ENCODE data around the gene GPD1L.
"Not testable (repeated sequence)": the region's sequence is repeated elsewhere in the genome, so short reads cannot be mapped to it uniquely, and the experiment has no call there.

Gene GPD1L

DNA sequence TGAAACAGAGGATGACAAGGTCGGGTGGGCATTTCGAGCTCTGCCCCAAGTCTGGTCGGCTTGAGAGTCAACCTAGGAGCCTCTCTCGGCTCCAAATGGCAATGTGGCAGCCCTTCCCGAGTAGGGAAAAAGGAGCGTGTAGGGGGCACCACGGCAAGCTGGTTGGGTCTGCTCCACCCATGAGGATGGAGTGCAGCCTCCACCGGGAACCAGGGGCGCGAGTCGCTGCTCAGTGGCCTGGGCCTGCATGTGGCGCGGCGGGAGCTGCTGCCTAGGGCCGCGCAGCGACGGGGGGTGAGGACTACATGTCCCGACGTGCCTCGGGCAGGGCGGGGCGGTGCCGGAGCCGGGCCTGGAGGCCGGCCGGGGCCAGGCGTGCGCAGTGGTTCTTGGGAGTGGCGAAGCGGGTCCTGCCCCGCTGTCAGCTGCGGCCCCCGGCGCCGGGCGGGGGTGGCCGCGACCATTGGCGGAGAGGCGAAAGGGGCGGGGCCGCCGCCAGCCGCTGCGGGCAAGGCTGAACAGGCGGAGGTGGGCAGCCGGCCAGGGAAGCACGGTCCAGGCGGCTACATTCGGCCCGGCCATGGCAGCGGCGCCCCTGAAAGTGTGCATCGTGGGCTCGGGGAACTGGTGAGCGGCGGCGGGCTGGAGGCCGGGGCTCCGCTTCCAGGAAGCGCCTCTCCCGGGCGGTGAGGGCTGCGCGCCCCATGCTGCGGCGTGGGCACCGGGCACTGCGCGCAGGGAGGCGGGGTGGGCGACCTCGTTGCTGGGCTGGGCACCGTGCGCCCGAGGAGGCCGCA lies at the start of gene GPD1L:
Gene GPD1L, plus strand, starts transcription at position 489 of the 797 bp plus-strand sequence. Its CDS starts 92 bp downstream, at position 581.
- peak; percentile 92 to 93 for DNase-seq

DNA sequence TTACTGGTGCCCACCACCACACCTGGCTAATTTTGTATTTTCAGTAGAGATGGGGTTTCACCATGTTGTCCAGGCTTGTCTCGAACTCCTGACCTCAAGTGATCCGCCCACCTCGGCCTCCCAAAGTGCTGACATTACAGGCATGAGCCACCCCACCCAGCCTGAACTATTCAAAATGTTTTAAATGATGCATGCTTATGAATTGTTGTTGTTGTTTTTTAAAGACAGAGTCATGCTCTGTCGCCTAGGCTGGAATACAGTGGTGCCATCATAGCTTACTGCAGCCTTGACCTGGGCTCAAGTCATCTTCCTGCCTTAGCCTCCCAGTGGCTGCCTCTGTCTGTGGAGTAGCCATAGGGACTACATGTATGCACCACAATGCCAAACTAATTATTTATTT lies 48.0 kb upstream of the GPD1L start:
- DNase-seq = not testable (repeated sequence)

DNA sequence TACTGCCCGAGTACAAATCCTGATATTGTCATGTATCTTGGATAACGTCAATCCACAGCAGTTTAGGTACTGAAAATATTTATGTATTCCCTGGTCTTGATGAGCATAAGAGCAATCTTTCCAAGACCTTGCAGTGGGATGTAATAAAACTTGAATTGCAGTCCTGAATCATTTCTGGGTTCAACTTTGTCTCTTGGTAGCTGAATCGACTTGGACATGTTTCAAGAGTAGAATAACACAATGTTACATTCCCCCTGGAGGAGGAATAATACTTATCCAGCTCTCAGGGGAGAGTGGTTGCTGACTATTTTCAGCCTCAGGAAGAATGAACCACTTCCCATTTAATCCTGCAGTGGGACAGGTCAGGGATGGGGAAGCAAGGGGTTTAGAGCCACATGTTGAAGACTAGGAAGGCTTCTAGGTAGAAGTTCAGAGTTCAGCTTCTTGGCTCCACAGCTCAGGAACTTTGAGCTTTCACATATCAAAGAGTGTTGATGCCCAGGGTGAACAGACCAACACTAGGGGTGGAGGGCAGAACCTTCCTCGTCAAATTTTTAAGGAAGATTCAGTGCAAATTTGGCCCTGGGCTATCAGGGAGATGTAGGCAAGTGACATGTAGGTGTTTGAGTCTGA lies 43.4 kb upstream of the GPD1L start:
- no peak for DNase-seq

DNA sequence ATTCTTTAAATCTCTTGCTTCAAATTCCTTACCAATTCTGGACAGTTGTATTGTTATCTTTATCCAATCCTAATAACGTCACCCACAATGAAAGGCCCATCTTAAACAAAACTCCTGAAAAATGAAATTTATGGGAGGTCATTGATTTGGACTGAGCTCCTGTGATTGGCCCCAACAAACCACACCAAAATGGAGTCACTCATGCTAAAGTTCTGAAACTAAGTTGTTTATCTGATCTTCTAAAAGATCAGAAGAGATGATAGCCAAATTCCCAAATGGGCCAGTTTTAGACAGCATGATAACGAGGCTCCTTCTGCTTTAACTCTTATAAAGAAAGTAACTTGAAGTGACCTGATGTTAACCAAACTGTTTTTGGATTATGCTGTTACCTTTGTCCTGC lies 39.7 kb upstream of the GPD1L start:
- no peak for DNase-seq

DNA sequence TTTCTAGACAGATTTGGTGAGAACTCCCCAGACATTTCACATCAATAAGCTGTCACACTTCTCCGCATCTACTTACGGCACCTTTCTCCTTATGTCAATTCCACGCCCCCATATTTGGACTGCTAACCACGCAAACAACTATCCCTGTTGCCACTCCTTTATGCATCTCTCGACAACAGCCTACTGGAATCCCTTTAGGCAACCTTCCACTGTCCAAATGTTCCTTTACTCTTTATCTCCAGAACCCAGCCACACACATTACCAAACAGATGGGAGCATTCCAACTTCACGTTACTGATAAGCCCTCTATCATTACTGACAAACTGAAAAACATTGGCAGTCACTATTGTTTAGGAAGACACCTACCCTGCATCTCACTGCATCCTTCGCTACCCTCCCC lies 32.2 kb upstream of the GPD1L start:
- not testable (repeated sequence) for DNase-seq

DNA sequence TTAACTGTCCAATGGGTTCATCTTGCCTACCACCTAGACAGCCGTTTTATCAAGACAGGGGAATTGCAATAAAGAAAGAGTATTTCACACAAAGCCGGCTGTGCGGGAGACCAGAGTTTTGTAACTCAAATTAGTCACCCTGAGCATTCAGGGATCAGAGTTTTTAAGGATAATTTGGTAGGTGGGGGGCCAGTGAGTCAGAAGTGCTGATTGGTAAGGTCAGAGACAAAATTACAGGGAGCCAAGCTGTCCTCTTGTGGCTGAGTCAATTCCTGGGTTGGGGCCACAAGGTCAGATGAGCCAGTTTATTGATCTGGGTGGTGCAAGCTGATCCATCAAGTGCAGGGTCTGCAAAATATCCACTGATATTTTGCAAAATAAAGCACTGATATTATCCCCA lies 29.9 kb upstream of the GPD1L start:
- DNase-seq = no peak

DNA sequence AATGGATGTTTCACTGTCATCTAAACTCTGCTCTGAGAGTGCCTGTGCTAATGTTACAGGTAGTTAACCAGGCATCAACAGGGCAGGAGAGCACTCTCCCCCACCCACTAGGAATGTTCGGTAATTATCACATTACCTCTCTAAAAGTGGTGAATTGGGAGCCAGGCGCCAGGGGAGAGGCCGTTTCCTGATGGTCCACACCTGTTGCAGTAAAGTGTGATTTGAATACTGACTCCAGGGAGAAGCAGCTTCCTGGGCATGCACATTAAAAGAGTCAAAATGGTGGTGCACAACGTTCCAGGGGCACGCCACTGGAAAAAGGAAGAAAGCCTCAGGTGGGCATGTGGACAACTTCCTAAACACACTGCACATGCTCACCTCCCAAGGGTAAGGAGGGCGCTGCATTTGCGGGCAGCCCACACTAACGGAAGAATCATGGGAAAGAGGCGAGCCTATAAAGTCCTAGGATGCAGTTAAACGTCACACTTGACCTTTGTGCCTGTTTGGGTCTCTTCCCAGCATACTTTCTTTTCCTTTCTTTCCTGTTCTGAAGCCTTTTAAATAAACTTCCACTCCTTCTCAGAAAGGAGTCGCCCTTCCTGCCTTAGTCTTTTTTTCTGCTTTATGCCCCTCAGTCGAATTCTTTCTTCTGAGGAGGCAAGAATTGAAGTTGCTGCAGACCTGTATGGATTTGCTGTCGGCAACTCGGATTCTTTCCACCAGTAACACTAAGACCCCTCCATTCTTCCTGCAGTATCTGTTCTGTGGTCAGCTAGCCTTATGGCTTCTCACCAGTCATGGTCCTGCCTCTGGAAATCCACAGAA lies 28.9 kb upstream of the GPD1L start:
- no peak for DNase-seq

DNA sequence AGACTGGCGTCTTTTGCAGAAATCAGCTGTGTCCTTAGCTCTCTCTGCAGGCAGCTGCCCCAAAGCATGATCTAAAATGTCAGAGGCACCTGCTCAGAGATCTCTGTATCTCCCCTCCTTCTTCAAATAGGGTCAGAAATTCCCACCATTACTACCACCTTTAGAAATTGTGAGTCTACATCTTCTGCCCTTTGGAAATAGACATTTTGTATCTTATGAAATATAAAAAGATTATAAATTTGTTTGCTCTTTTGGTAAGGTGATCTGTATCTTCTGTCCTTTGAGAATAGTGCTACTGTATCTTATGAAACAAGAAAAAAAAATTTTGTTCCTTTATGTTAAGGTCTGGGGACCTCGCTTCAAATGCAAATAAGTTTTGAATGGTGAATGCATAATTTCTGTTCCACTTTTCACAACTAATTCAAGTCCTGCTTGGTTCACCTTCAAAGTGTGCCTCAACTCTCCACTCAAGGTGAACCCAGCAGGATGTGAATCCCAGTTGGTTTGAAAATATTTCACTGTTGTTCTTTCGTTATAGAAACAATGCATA lies 28.3 kb upstream of the GPD1L start:
- no peak for DNase-seq

DNA sequence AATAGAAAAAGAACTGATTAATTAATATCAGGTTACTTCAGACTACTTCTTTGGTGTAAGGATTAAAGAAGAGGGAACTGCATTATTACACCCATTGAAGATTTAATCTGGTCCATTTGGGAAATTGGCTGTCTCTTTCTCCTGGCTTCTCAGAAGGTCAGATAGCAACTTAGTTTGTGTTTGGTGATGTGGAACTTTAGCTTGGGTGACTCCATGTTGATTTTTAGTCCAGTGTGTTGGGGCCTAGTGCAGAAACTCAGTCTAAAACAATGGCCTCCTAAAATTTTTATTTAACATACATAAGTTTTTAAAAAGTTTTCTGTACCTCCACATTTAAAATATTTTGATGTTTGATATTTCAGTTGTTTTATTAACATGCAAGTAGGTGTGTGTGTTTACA lies 27.6 kb upstream of the GPD1L start:
- DNase-seq = no peak

DNA sequence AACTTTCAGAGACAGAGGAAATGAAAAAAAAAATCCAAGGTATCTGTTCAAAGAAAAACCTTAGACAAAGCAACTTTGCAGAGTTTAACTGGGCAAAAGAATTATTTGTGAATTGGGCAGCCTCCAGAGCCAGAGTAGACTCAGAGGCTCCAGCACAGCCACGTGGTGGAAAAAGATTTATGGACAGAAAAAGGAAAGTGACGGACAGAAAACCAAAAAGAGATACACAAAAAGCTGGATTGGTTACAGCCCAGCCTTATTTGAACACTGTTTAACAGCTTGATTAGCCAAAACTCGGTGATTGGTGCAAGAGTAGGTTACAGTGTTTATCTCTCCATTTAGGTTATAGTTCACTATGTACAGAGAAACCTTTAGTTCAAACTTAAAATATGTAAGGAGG lies 23.7 kb upstream of the GPD1L start:
- no peak for DNase-seq

DNA sequence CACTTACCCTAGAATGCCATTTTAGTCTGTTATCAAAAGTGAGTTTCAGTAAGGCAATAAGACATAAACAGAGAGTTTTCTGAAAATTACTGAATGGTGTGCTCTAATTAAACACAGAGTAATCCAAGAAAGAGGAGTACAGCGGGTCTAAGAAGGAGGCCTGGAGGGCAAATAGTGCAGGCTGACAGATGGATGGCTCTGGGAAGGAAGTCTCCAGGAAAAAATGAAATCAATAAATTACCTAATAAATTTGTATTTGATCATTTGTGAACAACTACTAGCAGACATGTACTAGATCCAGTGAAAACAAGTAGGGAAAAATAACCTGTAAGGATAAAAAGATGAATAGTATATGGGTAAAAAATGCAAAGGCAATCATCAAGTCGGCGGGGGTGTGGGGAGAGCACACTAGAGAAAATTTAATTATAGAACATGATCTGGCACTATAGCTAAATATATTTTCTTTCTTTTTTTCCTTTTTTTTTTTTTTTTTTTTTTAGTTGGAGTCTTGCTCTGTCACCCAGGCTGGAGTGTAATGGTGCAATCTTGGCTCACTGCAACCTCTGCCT lies 22.6 kb upstream of the GPD1L start:
- no peak for DNase-seq

DNA sequence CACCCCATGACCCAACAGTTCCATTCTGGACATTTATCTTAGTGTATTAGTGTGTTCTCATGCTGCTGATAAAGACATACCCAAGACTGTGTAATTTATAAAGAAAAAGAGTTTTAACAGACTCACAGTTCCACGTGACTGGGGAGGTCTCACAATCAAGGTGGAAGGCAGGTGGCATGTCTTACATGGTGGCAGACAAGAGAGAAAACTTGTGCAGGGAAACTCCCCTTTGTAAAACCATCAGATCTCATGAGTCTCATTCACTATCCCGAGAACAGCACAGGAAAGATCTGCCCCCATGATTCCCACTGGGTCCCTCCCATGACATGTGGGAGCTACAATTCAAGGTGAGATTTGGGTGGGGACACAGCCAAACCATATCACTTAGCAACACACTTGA lies 21.6 kb upstream of the GPD1L start:
- DNase-seq = no peak

DNA sequence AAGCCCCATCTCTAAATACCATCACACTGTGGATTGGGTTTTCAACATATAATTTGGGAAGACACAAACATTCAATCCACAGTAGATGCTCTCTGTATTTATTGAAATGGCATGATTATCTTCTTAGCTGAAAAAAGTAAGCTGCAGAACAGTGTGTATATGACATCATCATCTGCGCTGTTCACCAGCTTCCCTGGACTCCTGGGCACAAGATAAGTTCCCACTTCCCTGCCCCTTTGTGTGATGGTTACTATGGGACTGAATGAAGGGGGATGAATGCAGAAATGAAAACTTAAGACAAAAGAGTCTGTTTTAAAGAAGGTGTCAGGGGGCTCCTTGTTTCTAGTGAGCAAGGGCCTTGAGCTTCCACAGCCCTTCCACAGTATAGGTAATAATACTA lies 20.0 kb upstream of the GPD1L start:
- no peak for DNase-seq

DNA sequence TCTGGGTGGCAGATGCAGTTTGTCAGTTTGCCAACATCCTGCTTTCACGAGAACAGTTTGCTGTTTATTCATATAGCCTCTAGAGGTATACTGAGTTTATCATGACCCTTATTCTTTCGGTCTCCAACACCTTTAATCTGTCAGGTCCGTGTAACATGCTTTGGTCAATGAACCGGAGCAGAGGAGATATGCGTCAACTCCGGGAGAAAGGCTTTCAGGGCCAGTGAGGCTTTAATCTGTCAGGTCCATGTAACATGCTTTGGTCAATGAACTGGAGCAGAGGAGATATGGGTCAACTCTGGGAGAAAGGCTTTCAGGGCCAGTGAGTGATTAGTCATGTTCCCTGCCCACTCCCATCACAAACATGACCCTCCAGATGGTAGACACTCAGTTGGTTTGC lies 16.9 kb upstream of the GPD1L start:
- DNase-seq = no peak

DNA sequence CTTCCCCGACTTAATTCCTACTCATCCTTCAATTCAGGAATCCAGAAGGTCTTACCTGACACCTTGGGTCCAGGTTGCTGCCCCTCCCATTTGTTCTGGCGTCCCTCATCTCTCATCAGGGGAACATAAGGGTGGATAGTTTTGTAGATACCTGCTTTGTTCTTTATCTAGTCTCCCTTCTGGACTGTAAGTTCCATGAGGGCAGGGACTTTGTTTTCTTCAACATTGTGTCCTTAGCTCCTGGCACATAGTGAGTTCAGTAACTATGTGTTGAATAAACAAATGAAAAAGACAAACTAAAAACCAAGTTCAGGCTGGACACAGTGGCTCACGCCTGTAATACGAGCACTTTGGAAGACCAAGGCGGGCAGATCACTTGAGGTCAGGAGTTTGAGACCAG lies 13.2 kb upstream of the GPD1L start:
- no peak for DNase-seq

DNA sequence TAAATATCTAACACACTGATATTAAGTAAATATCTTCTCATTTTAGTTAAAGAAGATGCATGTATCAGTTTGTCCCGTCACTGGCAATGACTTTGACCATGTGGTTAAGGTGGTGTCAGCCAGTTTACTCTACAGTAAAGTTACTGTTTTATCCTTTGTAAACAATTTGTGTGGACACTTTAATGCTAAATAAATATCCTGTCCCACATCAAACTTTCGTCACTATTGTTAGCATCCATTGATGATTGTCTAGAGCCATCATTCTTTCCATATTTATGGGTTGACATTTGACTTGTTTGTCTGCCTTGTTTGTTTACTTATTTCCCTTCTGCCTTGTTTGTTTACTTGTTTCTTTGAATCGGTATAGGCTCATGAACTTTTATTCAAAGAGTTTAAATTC lies 11.0 kb upstream of the GPD1L start:
- no peak for DNase-seq

DNA sequence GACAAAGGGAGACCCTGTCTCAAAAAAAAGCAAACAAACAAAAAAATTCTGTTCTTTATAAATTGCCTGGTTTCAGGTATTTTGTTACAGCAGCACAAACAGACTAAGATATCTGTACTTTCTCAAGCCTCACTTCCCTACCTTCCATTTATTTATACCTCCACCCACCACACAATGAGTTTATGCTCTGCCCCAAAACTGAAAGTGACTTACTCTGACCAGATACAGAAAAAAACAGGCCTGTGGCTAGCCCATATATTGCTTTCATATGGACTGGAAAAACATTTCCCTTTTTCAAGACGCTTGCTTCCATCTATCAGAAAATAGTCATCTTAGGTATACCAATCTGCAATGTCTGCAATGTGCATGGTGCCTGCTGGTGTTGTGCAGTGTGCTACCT lies 8.7 kb upstream of the GPD1L start:
- DNase-seq = no peak

DNA sequence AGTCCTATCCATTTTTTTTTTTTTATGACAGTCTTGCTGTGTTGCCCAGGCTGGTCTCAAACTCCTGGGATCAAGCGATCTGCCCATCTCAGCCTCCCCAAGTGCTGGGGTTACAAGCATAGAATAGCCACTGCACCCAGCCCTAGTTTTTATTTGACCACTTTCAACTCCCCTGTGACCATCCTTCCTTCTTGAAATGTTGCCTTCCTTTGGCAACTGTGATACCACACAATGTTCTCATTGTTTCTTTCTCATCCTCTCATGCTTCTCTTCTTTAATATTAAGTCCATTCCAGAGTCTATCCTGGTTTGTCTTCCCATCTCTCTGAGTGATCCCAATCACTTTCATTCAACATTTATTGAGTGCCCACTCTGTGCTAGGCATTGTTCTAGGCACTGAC lies 7.9 kb upstream of the GPD1L start:
- DNase-seq = no peak

DNA sequence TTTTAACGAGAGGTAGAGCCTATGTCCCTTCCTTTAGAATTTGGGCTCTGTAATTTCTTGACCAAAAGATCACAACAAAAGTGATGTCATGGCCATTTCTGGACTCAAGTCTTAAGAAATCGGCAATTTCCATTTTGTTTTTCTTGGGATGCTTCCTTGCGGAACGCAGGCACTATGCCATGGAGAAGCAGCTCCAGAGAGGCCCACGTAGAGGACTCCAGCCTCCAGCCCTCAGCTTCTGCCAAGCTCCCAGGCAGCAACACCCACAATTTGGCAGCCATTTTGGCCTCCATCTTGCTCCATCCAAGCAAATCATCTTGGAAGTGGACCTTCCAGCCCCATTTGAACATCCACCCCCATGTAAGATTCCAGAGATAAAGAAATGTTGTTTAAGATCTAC lies 6.0 kb upstream of the GPD1L start:
- DNase-seq = no peak

DNA sequence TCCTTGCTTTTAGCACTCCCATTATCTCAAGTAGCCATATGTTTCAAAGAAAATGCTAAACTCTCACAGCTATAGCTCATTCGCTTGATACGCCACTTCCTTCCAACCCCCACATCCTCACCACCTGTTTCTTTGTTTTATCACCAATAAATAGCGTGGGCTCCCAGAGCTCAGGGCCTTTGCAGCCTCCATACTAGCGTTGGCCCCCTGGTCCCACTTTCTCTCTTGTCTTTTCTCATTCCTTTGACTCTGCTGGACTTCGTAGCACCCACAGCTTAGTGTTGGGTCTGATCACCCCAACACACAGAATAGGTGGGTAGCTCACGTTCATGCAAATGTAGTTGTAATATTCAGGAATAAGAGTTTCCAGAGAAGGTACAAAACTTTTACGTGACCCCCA lies 4.1 kb upstream of the GPD1L start:
- DNase-seq = no peak

DNA sequence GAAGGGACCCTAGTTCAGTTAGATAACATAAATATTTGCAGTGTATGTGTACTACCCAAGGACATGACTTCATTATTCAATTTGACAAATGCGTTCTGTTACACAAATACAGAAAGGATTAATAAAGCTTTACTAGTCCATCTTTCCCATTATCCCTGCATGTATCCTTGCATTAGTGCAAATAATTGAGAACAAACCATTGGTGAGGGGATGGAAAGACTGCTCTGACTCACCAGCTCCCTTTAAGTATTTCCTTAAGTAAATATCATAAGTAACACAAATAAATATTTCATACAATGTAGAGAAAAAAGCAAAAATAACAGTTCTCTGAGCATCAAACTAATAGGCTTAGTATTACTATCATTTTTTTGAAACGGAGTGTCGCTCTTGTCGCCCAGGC lies 1.9 kb upstream of the GPD1L start:
- no peak for DNase-seq

DNA sequence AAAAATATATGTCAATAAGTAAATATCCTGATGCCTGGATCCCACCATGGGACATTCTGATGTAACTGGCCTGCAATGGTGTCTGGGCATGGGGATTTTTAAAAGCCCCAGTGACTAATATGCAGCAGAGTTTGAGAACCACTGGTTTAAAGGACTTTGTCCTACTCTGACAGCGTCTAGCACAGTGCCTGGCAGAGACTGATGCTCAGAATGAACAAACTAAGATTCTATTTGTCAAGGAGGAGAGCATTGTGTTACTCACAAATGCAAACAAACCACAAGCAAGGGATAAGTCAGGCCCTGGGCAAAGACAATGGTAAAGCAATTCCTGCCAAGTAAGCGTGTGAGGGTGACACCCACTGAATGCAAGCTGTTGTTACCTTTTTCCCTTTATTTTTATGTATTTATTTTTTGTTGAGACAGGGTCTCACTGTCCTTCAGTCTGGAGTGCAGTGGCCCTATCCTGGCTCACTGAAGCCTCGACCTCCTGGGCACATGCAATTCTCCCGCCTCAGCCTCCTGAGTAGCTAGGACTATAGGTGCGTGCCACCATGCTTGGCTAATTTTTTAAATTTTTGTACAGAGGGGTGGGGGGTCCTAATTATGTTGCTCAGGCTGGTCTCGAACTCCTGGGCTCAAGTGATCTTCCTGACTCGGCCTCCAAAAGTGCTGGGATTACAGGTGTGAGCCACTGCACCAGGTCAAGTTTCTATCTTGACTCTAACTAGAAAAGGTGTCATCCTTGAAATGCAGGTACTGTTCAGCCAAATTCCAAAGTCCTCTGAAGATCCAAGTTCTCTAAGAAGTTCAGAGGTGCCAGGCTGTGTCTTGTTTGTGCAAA lies 909 bp upstream of the GPD1L start:
- DNase-seq = no peak
